HepG2 (cell line): ENCODE measurements around the gene IKZF3. TPM values are rescaled to one million over a fixed set of nuclear protein-coding genes. Genes with fewer than 3 reads are reported as not detected.

Experiments used
- EEA1 ChIP-seq: sonication (generic); formaldehyde crosslinking; IDR thresholded peaks from 2 replicates; pipeline ENCODE4 v1.5.1; 2020; ENCODE audit warnings: mild to moderate bottlenecking, missing genetic modification reagents, borderline replicate concordance
- FOXC1 ChIP-seq: sonication (generic); formaldehyde crosslinking; IDR thresholded peaks from 2 replicates; pipeline ENCODE4 v1.8.0; 2022; ENCODE audit warnings: mild to moderate bottlenecking, missing genetic modification reagents, borderline replicate concordance
- GATAD1 ChIP-seq: IDR thresholded peaks from 2 replicates; pipeline ENCODE4 v1.6.1; 2016; ENCODE audit warnings: missing genetic modification reagents, missing compliant biosample characterization
- GFI1 ChIP-seq: sonication (generic); formaldehyde crosslinking; IDR thresholded peaks from 2 replicates; pipeline ENCODE4 v1.5.0; 2020; ENCODE audit warnings: missing genetic modification reagents, mild to moderate bottlenecking, borderline replicate concordance
- HIVEP1 ChIP-seq: sonication (generic); formaldehyde crosslinking; IDR thresholded peaks from 2 replicates; pipeline ENCODE4 v1.4.0; 2020; ENCODE audit warnings: mild to moderate bottlenecking, missing genetic modification reagents
- MIER3 ChIP-seq: IDR thresholded peaks from 2 replicates; pipeline ENCODE4 v1.6.1; 2016; ENCODE audit warnings: missing compliant biosample characterization, borderline replicate concordance
- NFYC ChIP-seq: IDR thresholded peaks from 2 replicates; pipeline ENCODE4 v1.6.1; 2016; ENCODE audit warnings: missing genetic modification reagents, missing compliant biosample characterization
- PHF8 ChIP-seq: sonication (generic); formaldehyde crosslinking; IDR thresholded peaks from 2 replicates; pipeline ENCODE4 v1.5.0; 2020; ENCODE audit warnings: missing genetic modification reagents
- POLR2AphosphoS2 ChIP-seq: IDR thresholded peaks from 2 replicates; pipeline ENCODE4 v1.6.1; 2011; ENCODE audit warnings: low read depth, low read length, improper control_type of control experiment
- POLR2AphosphoS5 ChIP-seq: IDR thresholded peaks from 2 replicates; pipeline ENCODE4 v1.6.1; 2012; ENCODE audit warnings: low read depth, low read length
- RBM39 ChIP-seq: fragments of 200-400 bp; formaldehyde crosslinking; IDR thresholded peaks from one replicate; pipeline ENCODE4 v1.6.1; 2018; ENCODE audit warnings: antibody characterized with exemption, mild to moderate bottlenecking, low read depth, low read length; ENCODE audit not compliant: poor library complexity, severe bottlenecking
- RFX1 ChIP-seq: fragments of 450-650 bp; IDR thresholded peaks from 2 replicates; pipeline ENCODE4 v1.6.1; 2017
- RNF2 ChIP-seq: fragments of 450-650 bp; conservative IDR thresholded peaks from 2 replicates; pipeline ENCODE4 v1.6.1; 2016; ENCODE audit warnings: low read depth
- TBX2 ChIP-seq: sonication (generic); formaldehyde crosslinking; IDR thresholded peaks from 2 replicates; pipeline ENCODE4 v1.5.0; 2020; ENCODE audit warnings: missing genetic modification reagents, mild to moderate bottlenecking, borderline replicate concordance
- ZKSCAN1 ChIP-seq: fragments of 150-350 bp; IDR thresholded peaks from 2 replicates; pipeline ENCODE4 v1.6.1; 2014; ENCODE audit warnings: low read length
- ZNF30 ChIP-seq: sonication (generic); formaldehyde crosslinking; IDR thresholded peaks from 2 replicates; pipeline ENCODE4 v1.5.0; 2020; ENCODE audit warnings: mild to moderate bottlenecking, missing genetic modification reagents
- ZNF432 ChIP-seq: sonication (generic); formaldehyde crosslinking; IDR thresholded peaks from 2 replicates; pipeline ENCODE4 v1.5.0; 2020; ENCODE audit warnings: missing genetic modification reagents, mild to moderate bottlenecking, borderline replicate concordance
- ZNF543 ChIP-seq: sonication (generic); formaldehyde crosslinking; IDR thresholded peaks from 2 replicates; pipeline ENCODE4 v1.4.0; 2020; ENCODE audit warnings: mild to moderate bottlenecking, missing genetic modification reagents
- ZNF619 ChIP-seq: sonication (generic); formaldehyde crosslinking; IDR thresholded peaks from 2 replicates; pipeline ENCODE4 v1.4.0; 2020; ENCODE audit warnings: mild to moderate bottlenecking, missing genetic modification reagents
- ZNF703 ChIP-seq: sonication (generic); formaldehyde crosslinking; IDR thresholded peaks from 2 replicates; pipeline ENCODE4 v1.5.1; 2020; ENCODE audit warnings: missing genetic modification reagents, mild to moderate bottlenecking, moderate library complexity, borderline replicate concordance
- ZSCAN9 ChIP-seq: IDR thresholded peaks from 2 replicates; pipeline ENCODE4 v1.6.1; 2016; ENCODE audit warnings: borderline replicate concordance
- polyA plus RNA-seq, 8 experiments: library from polyadenylated mRNA; depleted of rRNA in 3 of 8; stranded (reverse) in 7 of 8; unstranded in 1 of 8; fragments of >200 nt; fragmentation: Illumina TruSeq in 4 of 8; extraction: Trizol in 4 of 8; gene quantifications; 2 replicates each; pipeline versions ENCODE4 v1.2.1 to v1.2.3, GENCODE V29; 2011 to 2016; ENCODE audit warnings: low read depth in 4 of 8, missing spikeins in 1 of 8, mixed read lengths in 1 of 8; ENCODE audit not compliant: insufficient read depth in 1 of 8
- total RNA-seq, 5 experiments: library from RNA; depleted of rRNA; stranded (reverse); fragments of >200 nt; fragmentation: Illumina TruSeq; extraction: Trizol; gene quantifications; 2 replicates each; pipeline ENCODE4 v1.2.3, GENCODE V29; 2016; ENCODE audit warnings: low read depth in 1 of 5
- TF ChIP-seq, protein P1 (sequence below): sonication (generic); formaldehyde crosslinking; IDR thresholded peaks from 2 replicates; pipeline ENCODE4 v1.4.0; 2020; ENCODE audit warnings: missing genetic modification reagents, low read depth, mild to moderate bottlenecking, borderline replicate concordance
- TF ChIP-seq, protein P2 (sequence below): sonication (generic); formaldehyde crosslinking; IDR thresholded peaks from 2 replicates; pipeline ENCODE4 v1.4.0; 2020; ENCODE audit warnings: mild to moderate bottlenecking, missing genetic modification reagents
- TF ChIP-seq, protein P3 (sequence below): sonication (generic); formaldehyde crosslinking; IDR thresholded peaks from 2 replicates; pipeline ENCODE4 v1.4.0; 2020; ENCODE audit warnings: missing genetic modification reagents
- TF ChIP-seq, protein P4 (sequence below): sonication (generic); formaldehyde crosslinking; IDR thresholded peaks from 2 replicates; pipeline ENCODE4 v1.8.0; 2022; ENCODE audit warnings: missing genetic modification reagents, mild to moderate bottlenecking, inconsistent platforms, borderline replicate concordance
- TF ChIP-seq, protein P5 (sequence below): sonication (generic); formaldehyde crosslinking; conservative IDR thresholded peaks from 2 replicates; pipeline ENCODE4 v1.4.0; 2020; ENCODE audit warnings: missing genetic modification reagents

IKZF3 gene
- total and polyA plus RNA-seq, 2 of the 13 experiments (the other 11 are each of a cell fraction or from before 2014, with no cell fraction given): not detected

DNA sequence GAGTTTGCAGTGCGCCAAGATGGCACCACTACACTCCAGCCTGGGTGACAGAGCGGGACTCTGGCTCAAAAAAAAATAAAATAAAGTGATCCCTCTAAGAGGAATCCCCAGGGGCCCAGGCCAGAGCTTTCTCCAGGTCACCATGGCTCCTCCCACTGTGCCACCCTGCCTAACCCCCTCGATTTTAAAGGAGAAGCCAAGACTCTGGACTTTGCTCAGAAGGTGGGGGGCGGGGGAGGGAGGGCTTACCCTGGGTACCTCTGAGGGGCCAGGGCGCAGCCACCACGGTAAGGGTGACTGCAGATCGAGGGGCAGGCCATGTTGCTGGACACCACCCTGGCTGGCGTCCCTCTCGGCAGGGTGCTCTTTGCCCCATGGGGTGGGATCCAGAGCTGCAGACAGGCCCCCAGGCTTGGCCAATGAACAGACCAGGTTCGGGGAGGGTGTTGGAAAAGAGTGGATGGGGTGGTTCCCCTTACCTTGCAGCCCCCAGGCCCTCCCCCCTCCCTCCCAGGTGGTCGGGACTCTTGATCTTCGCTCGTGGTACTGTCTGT is 126.8 kb downstream of the IKZF3 start (continued):
- TF ChIP-seq GFI1 (CRISPR knock-in tag): no peak
- TF ChIP-seq, protein P1, sequence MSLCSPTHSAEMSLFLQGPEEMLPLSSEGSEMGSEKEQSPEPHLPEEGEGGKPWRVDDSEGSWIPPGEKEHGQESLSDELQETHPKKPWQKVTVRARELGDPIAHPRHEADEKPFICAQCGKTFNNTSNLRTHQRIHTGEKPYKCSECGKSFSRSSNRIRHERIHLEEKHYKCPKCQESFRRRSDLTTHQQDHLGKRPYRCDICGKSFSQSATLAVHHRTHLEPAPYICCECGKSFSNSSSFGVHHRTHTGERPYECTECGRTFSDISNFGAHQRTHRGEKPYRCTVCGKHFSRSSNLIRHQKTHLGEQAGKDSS (CRISPR knock-in tag): no peak; the same call in 1 of the 2 replicates
- TF ChIP-seq ZSCAN9 (CRISPR knock-in tag): no peak
- TF ChIP-seq RFX1: no peak
- TF ChIP-seq POLR2AphosphoS5: no peak
- TF ChIP-seq NFYC: peak; percentile 64; the same call in 1 of the 2 replicates
- no peak for TF ChIP-seq FOXC1 (CRISPR knock-in tag)
- no peak for TF ChIP-seq TBX2 (CRISPR knock-in tag)
- TF ChIP-seq RBM39: no peak
- no peak for TF ChIP-seq ZKSCAN1
- TF ChIP-seq RNF2: no peak
- TF ChIP-seq MIER3 (CRISPR knock-in tag): no peak
- TF ChIP-seq ZNF543 (CRISPR knock-in tag): no peak
- no peak for TF ChIP-seq EEA1 (CRISPR knock-in tag)
- TF ChIP-seq, protein P2, sequence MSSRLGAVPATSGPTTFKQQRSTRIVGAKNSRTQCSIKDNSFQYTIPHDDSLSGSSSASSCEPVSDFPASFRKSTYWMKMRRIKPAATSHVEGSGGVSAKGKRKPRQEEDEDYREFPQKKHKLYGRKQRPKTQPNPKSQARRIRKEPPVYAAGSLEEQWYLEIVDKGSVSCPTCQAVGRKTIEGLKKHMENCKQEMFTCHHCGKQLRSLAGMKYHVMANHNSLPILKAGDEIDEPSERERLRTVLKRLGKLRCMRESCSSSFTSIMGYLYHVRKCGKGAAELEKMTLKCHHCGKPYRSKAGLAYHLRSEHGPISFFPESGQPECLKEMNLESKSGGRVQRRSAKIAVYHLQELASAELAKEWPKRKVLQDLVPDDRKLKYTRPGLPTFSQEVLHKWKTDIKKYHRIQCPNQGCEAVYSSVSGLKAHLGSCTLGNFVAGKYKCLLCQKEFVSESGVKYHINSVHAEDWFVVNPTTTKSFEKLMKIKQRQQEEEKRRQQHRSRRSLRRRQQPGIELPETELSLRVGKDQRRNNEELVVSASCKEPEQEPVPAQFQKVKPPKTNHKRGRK: no peak
- TF ChIP-seq HIVEP1 (CRISPR knock-in tag): no peak
- TF ChIP-seq ZNF619 (CRISPR knock-in tag): no peak
- TF ChIP-seq, protein P3, sequence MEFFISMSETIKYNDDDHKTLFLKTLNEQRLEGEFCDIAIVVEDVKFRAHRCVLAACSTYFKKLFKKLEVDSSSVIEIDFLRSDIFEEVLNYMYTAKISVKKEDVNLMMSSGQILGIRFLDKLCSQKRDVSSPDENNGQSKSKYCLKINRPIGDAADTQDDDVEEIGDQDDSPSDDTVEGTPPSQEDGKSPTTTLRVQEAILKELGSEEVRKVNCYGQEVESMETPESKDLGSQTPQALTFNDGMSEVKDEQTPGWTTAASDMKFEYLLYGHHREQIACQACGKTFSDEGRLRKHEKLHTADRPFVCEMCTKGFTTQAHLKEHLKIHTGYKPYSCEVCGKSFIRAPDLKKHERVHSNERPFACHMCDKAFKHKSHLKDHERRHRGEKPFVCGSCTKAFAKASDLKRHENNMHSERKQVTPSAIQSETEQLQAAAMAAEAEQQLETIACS (CRISPR knock-in tag): no peak
- no peak; the same call in 1 of the 2 replicates for TF ChIP-seq PHF8 (CRISPR knock-in tag)
- TF ChIP-seq ZNF30 (CRISPR knock-in tag): no peak; the same call in 1 of the 2 replicates
- TF ChIP-seq POLR2AphosphoS2: no peak
- TF ChIP-seq GATAD1 (CRISPR knock-in tag): no peak
- no peak for TF ChIP-seq ZNF432 (CRISPR knock-in tag)
- TF ChIP-seq, protein P4, sequence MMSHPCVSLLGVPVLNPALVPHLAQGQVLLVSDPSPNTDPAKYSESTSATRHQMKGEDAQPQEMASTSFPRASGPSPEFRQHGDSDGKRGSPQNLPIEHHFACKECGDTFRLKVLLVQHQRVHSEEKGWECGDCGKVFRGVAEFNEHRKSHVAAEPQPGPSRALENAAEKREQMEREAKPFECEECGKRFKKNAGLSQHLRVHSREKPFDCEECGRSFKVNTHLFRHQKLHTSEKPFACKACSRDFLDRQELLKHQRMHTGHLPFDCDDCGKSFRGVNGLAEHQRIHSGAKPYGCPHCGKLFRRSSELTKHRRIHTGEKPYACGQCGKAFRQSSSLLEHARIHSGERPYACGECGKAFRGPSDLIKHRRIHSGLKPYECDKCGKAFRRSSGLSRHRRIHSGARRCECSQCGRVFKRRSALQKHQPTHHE (CRISPR knock-in tag): no peak
- TF ChIP-seq ZNF703: no peak
- TF ChIP-seq, protein P5, sequence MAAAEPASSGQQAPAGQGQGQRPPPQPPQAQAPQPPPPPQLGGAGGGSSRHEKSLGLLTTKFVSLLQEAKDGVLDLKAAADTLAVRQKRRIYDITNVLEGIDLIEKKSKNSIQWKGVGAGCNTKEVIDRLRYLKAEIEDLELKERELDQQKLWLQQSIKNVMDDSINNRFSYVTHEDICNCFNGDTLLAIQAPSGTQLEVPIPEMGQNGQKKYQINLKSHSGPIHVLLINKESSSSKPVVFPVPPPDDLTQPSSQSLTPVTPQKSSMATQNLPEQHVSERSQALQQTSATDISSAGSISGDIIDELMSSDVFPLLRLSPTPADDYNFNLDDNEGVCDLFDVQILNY (CRISPR knock-in tag): no peak
